ENCODE measurements around the gene ARMH1. TPM values are rescaled to one million over a fixed set of nuclear protein-coding genes. Genes with fewer than 3 reads are reported as not detected.

Gene ARMH1
- total RNA-seq, 2 experiments from 2014 or later = 79.9 to 84.0 TPM

DNA sequence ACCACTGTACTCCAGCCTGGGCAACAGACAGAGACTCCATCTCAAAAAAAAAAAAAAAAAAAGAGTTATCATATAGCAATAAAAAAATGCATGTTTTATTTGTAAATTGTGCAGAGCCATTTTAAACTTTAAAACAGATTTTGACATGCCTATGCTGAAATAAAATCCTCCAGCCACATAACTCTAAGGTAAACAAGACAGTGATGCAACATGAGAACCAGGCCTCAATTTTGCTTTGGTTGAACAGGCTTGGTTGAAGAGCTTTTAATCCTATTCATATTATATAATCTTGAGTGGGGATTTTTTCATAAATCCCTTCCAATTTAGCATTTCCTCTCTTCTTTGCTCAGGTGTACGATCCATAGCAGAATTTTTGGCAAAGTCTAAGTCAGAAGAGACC lies 26.1 kb downstream of the ARMH1 start:
- H3K36me3 ChIP-seq (ENCODE audit: insufficient read depth, low read length) = no peaks in the 10 kb centered on the region
- Mint-ChIP-seq H3K9me3 (no peaks in the 10 kb centered on the region), H3K36me3 (ENCODE audit: low read depth) (no peaks in the 10 kb centered on the region), H3K27me3 (no peaks in the 10 kb centered on the region), H3K4me1 (ENCODE audit: low read depth) (peaks cover 14% of the 10 kb centered on the region), H3K27ac (no peak overlapping the region), H3K4me3 (no peak overlapping the region)
- no peaks in the 10 kb centered on the region for H3K27me3 ChIP-seq (ENCODE audit: control insufficient read depth in 1 of 2, insufficient read depth in 2 of 2, low read length in 2 of 2)
- no peaks in the 10 kb centered on the region for H3K9me3 ChIP-seq (ENCODE audit: control insufficient read depth in 1 of 2, insufficient read depth in 1 of 2, low read length in 2 of 2)
- intact Hi-C loops (cut with DNase I, micrococcal nuclease) = loop anchor here in 1 of 2 experiments (10.0 kb wide), 1 partner anchor 534 kb away; no protein-coding TSS in a partner anchor
- peaks cover 16% of the 10 kb centered on the region for H3K4me1 ChIP-seq (ENCODE audit: insufficient read depth, low read length)
- no peak overlapping the region for H3K27ac ChIP-seq (ENCODE audit: low read depth in 1 of 2, low read length in 2 of 2)
- no peak overlapping the region for H3K4me3 ChIP-seq (ENCODE audit: low read length)
- TF ChIP-seq CTCF (IDR thresholded peaks at IDR 0.05) = no peak
- CTCF ChIA-PET = no interaction called here
- DNase-seq (no peak), ATAC-seq (ENCODE audit: poor library complexity) (no peak)
- POLR2A ChIA-PET = interaction anchor here (1.0 kb wide), 1 partner anchor 21 kb away, joined by 5 read pairs; no protein-coding TSS in a partner anchor

- no peak overlapping the region for H3K27ac Mint-ChIP-seq
- no peak for ATAC-seq (ENCODE audit: poor library complexity)
- H3K9me3 Mint-ChIP-seq = no peaks in the 10 kb centered on the region
- no peak for DNase-seq
- H3K27me3 Mint-ChIP-seq = no peaks in the 10 kb centered on the region
- ChIA-PET CTCF (no interaction called here), POLR2A (no interaction called here)
- H3K36me3 Mint-ChIP-seq (ENCODE audit: low read depth) = no peaks in the 10 kb centered on the region
- Histone ChIP-seq H3K36me3 (ENCODE audit: insufficient read depth, low read length) (no peaks in the 10 kb centered on the region), H3K4me1 (ENCODE audit: insufficient read depth, low read length) (peaks cover 12% of the 10 kb centered on the region), H3K27me3 (ENCODE audit: control insufficient read depth in 1 of 2, insufficient read depth in 2 of 2, low read length in 2 of 2) (no peaks in the 10 kb centered on the region), H3K4me3 (ENCODE audit: low read length) (no peak overlapping the region), H3K27ac (ENCODE audit: low read depth in 1 of 2, low read length in 2 of 2) (no peak overlapping the region), H3K9me3 (ENCODE audit: control insufficient read depth in 1 of 2, insufficient read depth in 1 of 2, low read length in 2 of 2) (no peaks in the 10 kb centered on the region)
- peaks cover 14% of the 10 kb centered on the region for H3K4me1 Mint-ChIP-seq (ENCODE audit: low read depth)
- intact Hi-C loops (cut with DNase I, micrococcal nuclease) = loop anchor here in 1 of 2 experiments (10.0 kb wide), 1 partner anchor 534 kb away; no protein-coding TSS in a partner anchor
- H3K4me3 Mint-ChIP-seq = no peak overlapping the region
- no peak for TF ChIP-seq CTCF (IDR thresholded peaks at IDR 0.05)
Measured at GRCh38 chr1:44701141-44701573, 26.6 kb downstream of the ARMH1 start.

DNA sequence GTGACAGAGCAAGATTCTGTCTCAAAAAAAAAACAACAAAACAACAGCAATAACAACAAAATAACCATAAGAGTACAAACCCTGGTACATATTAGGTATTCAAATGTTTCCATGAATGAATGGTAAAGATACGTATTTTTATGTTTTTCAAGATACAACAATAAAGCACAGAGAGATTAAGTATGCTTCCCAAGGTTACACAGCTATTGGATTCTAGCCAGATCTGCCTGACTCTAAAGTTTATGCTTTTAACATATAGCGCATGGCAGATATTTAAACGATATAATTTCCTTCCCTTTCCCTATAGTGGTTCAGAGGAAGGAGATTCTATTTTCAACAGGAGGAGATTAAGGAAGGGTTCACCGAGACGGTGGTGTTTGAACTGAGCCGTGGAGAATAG lies 31.0 kb downstream of the ARMH1 start:
- ChIA-PET CTCF (no interaction called here), POLR2A (no interaction called here)
- Histone ChIP-seq H3K4me3 (ENCODE audit: low read length) (no peak overlapping the region), H3K4me1 (ENCODE audit: insufficient read depth, low read length) (peaks cover 10% of the 10 kb centered on the region), H3K27ac (ENCODE audit: low read depth in 1 of 2, low read length in 2 of 2) (no peak overlapping the region), H3K36me3 (ENCODE audit: insufficient read depth, low read length) (no peaks in the 10 kb centered on the region), H3K9me3 (ENCODE audit: control insufficient read depth in 1 of 2, insufficient read depth in 1 of 2, low read length in 2 of 2) (no peaks in the 10 kb centered on the region), H3K27me3 (ENCODE audit: control insufficient read depth in 1 of 2, insufficient read depth in 2 of 2, low read length in 2 of 2) (no peaks in the 10 kb centered on the region)
- Mint-ChIP-seq H3K4me3 (no peak overlapping the region), H3K4me1 (ENCODE audit: low read depth) (peaks cover 6% of the 10 kb centered on the region), H3K36me3 (ENCODE audit: low read depth) (no peaks in the 10 kb centered on the region), H3K27me3 (no peaks in the 10 kb centered on the region), H3K9me3 (no peaks in the 10 kb centered on the region), H3K27ac (no peak overlapping the region)
- intact Hi-C loops (cut with DNase I, micrococcal nuclease) = loop anchor here in 1 of 2 experiments (10.0 kb wide), 1 partner anchor 529 kb away; no protein-coding TSS in a partner anchor
- TF ChIP-seq CTCF (IDR thresholded peaks at IDR 0.05) = no peak
- ATAC-seq (ENCODE audit: poor library complexity) = no peak
- no peak for DNase-seq
